Mucosa of descending colon (tissue), 3 donors: Measurements from ENCODE around the gene F7. TPM values are rescaled to one million over a fixed set of nuclear protein-coding genes. Genes with fewer than 3 reads are reported as not detected.
A peak's percentile ranks its signal among the peaks of the same experiment; 100 is the strongest.
"Not testable (repeated sequence)": the region's sequence is repeated elsewhere in the genome, so short reads cannot be mapped to it uniquely, and the experiment has no call there.

Experiments used
- ATAC-seq: fragments of 200-7000 bp; cut with Tn5 transposase; one replicate; pipeline ENCODE4 v1.9.1; 2020; ENCODE audit warnings: mild to moderate bottlenecking, moderate library complexity
- DNase-seq, 3 donors: peaks; one replicate each; pipeline ENCODE4 v3.0.0-alpha.2; 2020
- H3K36me3 ChIP-seq: fragments of 200-600 bp; one replicate; pipeline ENCODE4 v1.8.0; 2021; ENCODE audit warnings: low read depth, mild to moderate bottlenecking
- H3K4me1 ChIP-seq: fragments of 200-600 bp; one replicate; pipeline ENCODE4 v1.8.0; 2021; ENCODE audit warnings: low read depth, mild to moderate bottlenecking
- H3K4me3 ChIP-seq: fragments of 200-600 bp; one replicate; pipeline ENCODE4 v1.8.0; 2021; ENCODE audit warnings: mild to moderate bottlenecking
- H3K9me3 ChIP-seq: fragments of 200-600 bp; one replicate; pipeline ENCODE4 v1.8.0; 2021; ENCODE audit warnings: mild to moderate bottlenecking
- intact Hi-C, 2 donors: fragments of 100-400 bp; cut with DNase I in 1 of 2; cut with micrococcal nuclease in 1 of 2; formaldehyde crosslinking; loops; one replicate each; pipeline versions ENCODE4 v1.11.0 to v1.11.1; 2022; cut with DNase I, micrococcal nuclease
- long read RNA-seq, 2 donors: library from polyadenylated mRNA; unstranded; transcript quantifications; one replicate each; pipeline ENCODE4 v2.0.0, GENCODE V29; 2019 to 2021
- total RNA-seq, 3 donors: library from RNA; stranded (reverse); fragmentation: NEBNext Ultra II Directional in 2 of 3; extraction: Animal tissue kit (Norgen Biotek cat#: 25700) in 2 of 3; gene quantifications; one replicate each; pipeline versions ENCODE4 v1.2.1 to v1.2.4, GENCODE V29; 2021 to 2023
- TF ChIP-seq, protein P1 (sequence below): fragments of 200-600 bp; IDR thresholded peaks from one replicate; pipeline ENCODE4 v1.8.0; 2022; ENCODE audit warnings: antibody characterized with exemption, mild to moderate bottlenecking
- donor health status: DM: no; HTN: no; CAD: no; lungs with moderate emphysema.
- donor health status: DM: no; HTN: no; CAD: no.
- donor health status: DM: no; HTN: yes; CAD: no.

The F7 gene
- under 1 TPM in 1 of 3 donors, not detected in 2; 0.19 TPM for total RNA-seq
- long read RNA-seq, donor 1, result 0 reads
- long read RNA-seq, donor 2, result 0 reads

DNA sequence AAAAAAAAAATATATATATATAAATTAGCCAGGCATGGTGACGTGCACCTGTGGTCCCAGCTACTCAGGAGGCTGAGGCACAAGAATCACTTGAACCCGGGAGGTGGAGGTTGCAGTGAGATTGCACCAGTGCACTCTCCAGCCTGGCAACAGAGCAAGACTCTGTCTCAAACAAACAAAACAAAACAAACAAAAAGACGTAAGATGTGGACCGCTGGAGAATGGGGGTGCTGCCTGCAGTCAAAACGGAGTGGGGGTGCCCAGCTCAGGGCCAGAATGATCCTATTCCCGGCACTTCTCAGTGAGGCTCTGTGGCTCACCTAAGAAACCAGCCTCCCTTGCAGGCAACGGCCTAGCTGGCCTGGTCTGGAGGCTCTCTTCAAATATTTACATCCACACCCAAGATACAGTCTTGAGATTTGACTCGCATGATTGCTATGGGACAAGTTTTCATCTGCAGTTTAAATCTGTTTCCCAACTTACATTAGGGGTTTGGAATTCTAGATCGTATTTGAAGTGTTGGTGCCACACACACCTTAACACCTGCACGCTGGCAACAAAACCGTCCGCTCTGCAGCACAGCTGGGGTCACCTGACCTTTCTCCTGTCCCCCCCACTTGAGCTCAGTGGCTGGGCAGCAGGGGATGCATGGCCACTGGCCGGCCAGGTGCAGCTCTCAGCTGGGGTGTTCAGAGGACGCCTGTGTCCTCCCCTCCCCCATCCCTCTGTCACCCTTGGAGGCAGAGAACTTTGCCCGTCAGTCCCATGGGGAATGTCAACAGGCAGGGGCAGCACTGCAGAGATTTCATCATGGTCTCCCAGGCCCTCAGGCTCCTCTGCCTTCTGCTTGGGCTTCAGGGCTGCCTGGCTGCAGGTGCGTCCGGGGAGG, at the start of gene F7:
Gene F7, plus strand, starts transcription at position 760 of the 889 bp plus-strand sequence. Its CDS starts 51 bp downstream, at position 811.
- peaks cover 6% of the 10 kb centered on the region for H3K4me1 ChIP-seq
- TF ChIP-seq, protein P1, sequence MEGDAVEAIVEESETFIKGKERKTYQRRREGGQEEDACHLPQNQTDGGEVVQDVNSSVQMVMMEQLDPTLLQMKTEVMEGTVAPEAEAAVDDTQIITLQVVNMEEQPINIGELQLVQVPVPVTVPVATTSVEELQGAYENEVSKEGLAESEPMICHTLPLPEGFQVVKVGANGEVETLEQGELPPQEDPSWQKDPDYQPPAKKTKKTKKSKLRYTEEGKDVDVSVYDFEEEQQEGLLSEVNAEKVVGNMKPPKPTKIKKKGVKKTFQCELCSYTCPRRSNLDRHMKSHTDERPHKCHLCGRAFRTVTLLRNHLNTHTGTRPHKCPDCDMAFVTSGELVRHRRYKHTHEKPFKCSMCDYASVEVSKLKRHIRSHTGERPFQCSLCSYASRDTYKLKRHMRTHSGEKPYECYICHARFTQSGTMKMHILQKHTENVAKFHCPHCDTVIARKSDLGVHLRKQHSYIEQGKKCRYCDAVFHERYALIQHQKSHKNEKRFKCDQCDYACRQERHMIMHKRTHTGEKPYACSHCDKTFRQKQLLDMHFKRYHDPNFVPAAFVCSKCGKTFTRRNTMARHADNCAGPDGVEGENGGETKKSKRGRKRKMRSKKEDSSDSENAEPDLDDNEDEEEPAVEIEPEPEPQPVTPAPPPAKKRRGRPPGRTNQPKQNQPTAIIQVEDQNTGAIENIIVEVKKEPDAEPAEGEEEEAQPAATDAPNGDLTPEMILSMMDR, result no peak
- DNase-seq (peak in 1 of 3 donors; percentile 45), ATAC-seq (peak; percentile 67)
- no peaks in the 10 kb centered on the region for H3K36me3 ChIP-seq
- H3K9me3 ChIP-seq, result no peaks in the 10 kb centered on the region
- intact Hi-C loops, result no loop called here
- no peak within 1 kb of the TSS for H3K4me3 ChIP-seq

DNA sequence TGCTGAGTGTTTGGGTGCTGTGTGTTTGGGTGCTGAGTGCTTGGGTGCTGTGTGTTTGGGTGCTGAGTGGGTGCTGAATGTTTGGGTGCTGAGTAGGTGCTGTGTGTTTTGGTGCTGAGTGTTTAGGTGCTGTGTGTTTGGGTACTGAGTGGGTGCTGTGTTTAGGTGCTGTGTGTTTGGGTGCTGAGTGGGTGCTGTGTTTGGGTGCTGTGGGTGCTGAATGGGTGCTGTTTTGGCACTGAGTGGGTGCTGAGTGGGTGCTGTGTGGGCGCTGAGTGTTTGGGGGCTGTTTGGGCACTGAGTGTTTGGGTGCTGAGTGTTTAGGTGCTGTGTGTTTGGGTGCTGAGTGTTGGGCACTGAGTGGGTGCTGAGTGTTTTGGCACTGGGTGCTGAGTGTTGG, 48.5 kb upstream of the F7 start:
- ATAC-seq (no peak), DNase-seq (peak in 1 of 3 donors; percentile 8)
- no peaks in the 10 kb centered on the region for H3K9me3 ChIP-seq
- TF ChIP-seq, protein P1, result no peak
- no peaks in the 10 kb centered on the region for H3K36me3 ChIP-seq
- H3K4me3 ChIP-seq, result no peak overlapping the region
- no peaks in the 10 kb centered on the region for H3K4me1 ChIP-seq
- intact Hi-C loops, result no loop called here

DNA sequence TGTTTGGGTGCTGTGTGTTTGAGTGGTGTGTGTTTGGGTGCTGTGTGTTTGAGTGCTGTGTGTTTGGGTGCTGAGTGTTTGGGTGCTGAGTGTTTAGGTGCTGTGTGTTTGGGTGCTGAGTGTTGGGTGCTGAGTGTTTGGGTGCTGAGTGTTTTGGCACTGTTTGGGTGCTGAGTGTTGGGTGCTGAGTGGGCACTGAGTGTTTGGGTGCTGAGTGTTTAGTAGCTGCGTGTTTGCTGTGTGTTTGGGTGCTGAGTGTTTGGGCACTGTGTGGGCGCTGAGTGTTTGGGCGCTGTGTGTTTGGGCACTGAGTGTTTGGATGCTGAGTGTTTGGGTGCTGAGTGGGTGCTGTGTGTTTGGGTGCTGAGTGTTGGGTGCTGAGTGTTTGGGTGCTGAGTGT, 48.0 kb upstream of the F7 start:
- H3K4me1 ChIP-seq, H3K9me3 ChIP-seq, DNase-seq, H3K36me3 ChIP-seq, intact Hi-C loops, ATAC-seq, H3K4me3 ChIP-seq: not testable (repeated sequence)

DNA sequence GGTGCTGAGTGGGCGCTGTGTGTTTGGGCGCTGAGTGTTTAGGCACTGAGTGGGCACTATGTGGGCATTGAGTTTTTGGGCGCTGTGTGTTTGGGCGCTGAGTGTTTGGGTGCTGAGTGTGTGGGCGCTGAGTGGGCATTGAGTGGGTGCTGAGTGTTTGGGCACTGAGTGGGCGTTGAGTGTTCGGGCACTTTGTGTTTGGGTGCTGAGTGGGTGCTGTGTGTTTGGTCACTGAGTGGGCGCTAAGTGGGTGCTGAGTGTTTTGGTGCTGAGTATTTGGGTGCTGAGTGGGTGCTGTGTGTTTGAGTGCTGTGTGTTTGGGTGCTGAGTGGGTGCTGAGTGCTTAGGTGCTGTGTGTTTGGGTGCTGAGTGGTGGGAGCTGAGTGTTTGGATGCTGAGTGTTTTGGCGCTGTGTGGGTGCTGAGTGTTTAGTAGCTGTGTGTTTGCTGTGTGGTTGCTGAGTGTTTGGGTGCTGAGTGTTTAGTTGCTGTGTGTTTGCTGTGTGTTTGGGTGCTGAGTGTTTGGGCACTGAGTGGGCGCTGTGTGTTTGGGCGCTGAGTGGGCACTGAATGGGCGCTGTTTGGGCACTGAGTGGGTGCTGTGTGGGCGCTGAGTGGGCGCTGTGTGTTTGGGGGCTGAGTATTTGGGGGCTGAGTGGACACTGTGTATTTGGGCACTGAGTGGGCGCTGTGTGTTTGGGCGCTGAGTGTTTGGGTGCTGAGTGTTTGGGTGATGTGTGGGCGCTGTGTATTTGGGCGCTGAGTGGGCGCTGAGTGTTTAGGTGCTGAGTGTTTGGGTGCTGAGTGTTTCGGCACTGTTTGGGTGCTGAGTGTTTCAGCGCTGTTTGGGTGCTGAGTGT, 47.2 kb upstream of the F7 start:
- Histone ChIP-seq H3K4me1 (no peaks in the 10 kb centered on the region), H3K9me3 (no peaks in the 10 kb centered on the region), H3K36me3 (no peaks in the 10 kb centered on the region), H3K4me3 (no peak overlapping the region)
- DNase-seq, result peak in 1 of 3 donors; percentile 34
- intact Hi-C loops, result no loop called here
- ATAC-seq, result no peak
- TF ChIP-seq, protein P1, result no peak

DNA sequence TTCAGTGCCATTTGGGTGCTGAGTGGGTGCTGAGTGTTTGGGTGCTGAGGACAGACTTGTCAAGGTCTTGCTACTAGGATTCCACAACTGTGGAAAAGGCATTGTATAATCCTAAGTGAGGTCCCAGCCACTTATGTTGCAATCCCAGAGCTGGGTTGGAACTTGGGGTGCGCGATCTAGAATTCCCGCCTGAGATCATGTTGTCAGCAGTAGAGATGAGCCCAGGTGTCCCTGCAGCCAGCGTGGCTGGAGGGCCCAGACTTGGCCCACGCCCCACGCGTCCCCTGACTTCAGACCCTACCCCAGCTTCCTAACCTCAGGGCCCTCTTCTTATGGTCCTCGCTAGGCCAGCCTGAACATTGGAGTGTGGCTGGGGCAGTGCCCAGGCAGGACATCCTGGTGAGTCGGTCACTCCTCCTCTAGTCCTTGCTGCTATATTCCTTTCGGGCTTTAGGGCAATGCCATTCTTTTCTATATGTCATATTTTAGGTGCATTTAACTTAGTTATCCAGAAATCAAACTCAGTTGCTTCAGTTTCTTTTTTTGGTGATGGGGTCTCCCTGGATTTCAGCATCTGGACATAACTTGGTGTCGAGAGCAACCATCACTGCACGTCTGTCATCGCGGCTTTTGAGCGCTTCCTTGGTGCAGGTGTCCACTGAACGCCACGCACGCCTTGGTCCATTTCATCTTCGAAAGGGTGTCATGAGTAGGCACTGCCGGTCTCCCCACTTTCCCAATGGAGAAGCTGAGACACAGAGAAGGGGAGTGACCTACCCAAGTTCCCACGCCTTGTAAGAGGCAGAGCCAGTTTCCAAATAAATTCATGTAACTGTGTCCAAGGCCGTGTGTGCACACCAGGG, 46.4 kb upstream of the F7 start:
- TF ChIP-seq, protein P1, result no peak
- no peaks in the 10 kb centered on the region for H3K9me3 ChIP-seq
- peak in 1 of 3 donors; percentile 25 for DNase-seq
- no peaks in the 10 kb centered on the region for H3K4me1 ChIP-seq
- no peak for ATAC-seq
- H3K4me3 ChIP-seq, result no peak overlapping the region
- intact Hi-C loops, result no loop called here
- H3K36me3 ChIP-seq, result no peaks in the 10 kb centered on the region
